ENCODE measurements around the gene MFAP3L.
A peak's percentile ranks its signal among the peaks of the same experiment; 100 is the strongest.

Gene MFAP3L

DNA sequence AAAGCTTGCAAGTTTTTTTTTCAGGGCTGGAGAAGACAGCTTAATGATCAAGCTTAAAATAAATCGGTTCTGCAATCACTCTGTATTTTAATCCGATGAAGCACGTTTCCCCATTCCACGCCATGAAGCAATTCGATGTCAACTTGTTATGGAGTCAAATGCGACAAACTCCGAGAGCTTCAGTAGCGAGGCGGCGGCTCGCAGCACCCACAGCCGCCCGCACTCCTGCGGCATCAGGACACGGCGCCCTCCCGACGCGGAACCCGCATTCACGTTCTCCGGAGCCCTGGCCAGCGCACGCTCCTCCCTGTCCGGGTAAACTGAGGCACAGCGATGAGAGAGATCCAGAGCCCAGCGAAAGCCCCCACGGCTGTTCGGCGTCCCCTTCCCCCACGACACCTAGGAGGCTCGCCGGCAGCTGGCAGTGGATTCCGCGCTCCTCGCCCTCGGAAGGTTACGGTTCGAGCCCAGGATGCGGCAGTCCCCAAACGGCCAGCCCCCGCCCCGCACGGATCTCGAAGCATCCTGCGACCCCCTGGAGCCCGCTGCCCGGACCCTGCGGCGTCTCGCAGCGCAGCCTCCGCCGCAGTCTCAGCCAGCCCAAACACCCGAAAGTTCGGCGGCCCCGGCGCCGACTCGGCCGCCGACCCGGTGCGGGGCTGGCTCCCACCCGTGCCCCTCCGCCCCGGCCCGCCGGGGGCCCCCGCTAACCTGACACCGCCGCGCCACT lies 507 bp downstream of the MFAP3L start:
- H3K27ac ChIP-seq, result peak overlapping the region in 16 of 21 experiments; percentile 45 to 92 (median 78)
- H3K4me3 ChIP-seq, result peak overlapping the region; percentile 38 to 90 (median 84)

GRCh38 chr4:170022211-170022610 lies 4.0 kb downstream of the MFAP3L start:
- Histone ChIP-seq H3K4me3 (no peak overlapping the region), H3K27ac (no peak overlapping the region)

GRCh38 chr4:170017252-170017651 lies 8.9 kb downstream of the MFAP3L start:
- Histone ChIP-seq H3K27ac (no peak overlapping the region), H3K4me3 (no peak overlapping the region)

DNA sequence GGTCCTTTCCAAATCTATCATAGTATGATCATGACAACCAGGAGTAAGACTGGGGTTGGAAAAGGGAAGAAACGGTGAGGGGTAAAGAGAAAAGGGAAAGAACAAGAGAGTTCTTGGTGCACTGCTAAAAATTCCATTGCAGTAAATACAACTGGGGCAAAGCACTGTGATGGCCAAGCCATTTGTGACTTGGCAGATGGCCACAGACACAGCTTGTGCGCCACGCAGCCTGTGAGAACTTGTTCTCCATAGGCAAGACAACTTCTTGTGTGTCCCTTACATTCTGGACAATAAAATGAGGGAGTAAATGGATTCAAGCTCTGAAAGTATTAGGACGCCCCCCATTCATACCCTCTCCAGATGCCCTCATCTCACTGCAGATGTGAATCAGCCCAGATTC lies 10.9 kb downstream of the MFAP3L start:
- no peak overlapping the region for H3K27ac ChIP-seq
- H3K4me3 ChIP-seq, result no peak overlapping the region

DNA sequence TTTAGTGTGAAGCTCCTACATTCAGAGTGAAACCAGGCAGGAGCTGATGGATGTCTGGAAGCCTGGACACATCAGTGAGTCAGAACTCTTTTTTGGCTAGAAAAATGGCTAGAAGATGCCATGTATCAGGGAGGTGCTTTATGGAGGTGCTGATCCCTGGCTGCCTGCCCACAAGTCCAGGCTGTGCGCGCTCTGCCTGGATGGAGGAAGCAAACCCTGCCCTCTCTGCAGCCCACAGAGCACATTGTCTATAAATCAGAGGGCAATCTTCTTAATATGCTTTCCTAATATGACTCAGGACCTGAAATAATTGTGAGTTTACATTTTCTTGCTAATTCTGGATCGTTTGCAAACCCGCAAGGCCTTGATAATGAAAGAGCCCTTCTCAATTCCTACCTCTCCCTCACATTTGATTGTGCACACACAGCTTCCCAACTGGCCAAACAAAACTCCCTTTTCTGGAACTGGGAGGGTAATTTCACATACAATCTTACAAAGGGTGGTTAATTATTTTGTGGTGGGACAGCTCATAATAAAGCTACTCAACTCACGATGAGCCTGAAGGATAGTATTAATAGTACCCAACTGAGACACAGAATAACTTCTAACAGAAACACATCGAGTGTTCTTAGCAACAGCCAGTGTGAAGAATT lies 11.7 kb downstream of the MFAP3L start:
- H3K4me3 ChIP-seq, result no peak overlapping the region
- H3K27ac ChIP-seq, result no peak overlapping the region

- Histone ChIP-seq H3K4me3 (no peak overlapping the region), H3K27ac (no peak overlapping the region)
Observed at GRCh38 chr4:170012629-170012958, 13.6 kb downstream of the MFAP3L start.

- Histone ChIP-seq H3K4me3 (no peak overlapping the region), H3K27ac (no peak overlapping the region)
Observed at GRCh38 chr4:170011921-170012628, 14.1 kb downstream of the MFAP3L start.

DNA sequence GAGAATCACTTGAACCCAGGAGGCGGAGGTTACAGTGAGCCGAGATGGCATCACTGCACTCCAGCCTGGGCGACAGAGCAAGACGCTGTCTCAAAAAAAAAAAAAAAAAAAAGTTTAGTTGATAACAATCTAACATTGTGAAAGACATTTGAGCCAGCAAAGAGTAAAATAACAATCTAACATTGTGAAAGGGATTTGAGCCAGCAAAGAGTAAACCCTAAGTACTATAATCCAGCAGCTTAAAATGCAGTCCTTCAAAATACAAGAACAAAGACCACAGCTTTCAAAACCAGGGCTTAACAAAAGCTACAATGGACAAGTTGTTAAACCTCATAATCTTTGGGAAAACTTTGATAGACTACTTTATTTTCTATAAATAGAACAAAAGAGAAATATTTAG lies 16.9 kb downstream of the MFAP3L start:
- no peak overlapping the region for H3K4me3 ChIP-seq

DNA sequence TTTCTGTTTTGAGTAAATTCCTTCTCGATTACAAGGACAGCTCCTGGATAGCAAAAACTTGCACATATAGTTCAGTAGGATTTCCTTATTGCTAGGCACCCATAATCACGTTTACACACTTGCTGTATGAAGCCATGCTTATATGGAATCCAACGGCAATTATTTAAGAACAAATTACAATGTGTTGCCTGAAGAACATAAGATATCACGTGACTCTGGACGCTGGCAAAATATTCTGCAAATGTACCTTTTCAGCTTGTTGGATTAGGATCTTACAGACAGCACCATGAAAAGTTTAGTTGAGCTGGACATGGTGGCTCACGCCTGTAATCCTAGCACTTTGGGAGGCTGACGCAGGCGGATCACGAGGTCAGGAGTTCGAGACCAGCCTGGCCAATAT lies 17.4 kb downstream of the MFAP3L start:
- Histone ChIP-seq H3K4me3 (no peak overlapping the region), H3K27ac (no peak overlapping the region)

More for the DNA sequence above, 16.9 kb downstream of the MFAP3L start:
- H3K27ac ChIP-seq, result peak overlapping the region in 1 of 21 experiments; percentile 39

DNA sequence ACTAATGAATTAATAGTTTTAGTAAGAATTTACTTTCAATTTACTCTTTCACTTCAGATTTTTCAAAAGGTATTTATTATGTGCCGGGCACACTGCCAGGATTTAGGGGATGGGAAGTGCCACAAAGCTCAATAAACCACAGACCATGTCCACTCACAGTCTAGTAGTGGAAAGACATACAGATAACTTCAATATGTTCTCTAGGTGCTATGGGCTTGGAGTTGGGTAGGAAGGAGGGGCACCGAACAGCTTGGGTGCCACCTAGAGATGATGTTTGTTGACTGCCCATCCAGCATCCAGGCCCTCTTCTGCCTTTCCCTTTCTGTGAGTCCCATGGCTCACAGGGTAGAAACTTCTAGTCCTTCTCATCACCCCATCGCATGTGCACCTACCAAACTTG lies 17.8 kb downstream of the MFAP3L start:
- H3K27ac ChIP-seq, result no peak overlapping the region
- no peak overlapping the region for H3K4me3 ChIP-seq

GRCh38 chr4:170007113-170007512 lies 19.1 kb downstream of the MFAP3L start:
- H3K4me3 ChIP-seq, result no peak overlapping the region
- no peak overlapping the region for H3K27ac ChIP-seq

DNA sequence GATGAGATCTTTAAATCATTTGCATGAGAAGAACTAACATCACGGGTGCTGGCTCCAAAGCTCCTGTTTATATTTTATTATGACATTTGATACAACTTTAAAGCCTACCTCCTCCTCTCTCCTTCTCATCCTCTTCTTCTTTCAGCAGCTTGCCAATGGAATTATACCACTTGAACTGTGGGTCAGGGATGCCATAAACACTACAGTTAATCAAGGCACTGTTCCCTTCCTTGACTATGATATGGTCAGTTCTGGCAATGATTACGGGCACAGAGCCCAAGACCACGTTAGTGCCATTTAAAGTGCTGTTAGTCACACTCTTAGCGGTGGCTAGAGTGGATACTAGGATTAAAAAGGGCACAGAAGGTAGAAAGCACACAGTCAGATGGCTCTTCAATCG lies 20.7 kb downstream of the MFAP3L start:
- peak overlapping the region in 1 of 21 experiments; percentile 10 for H3K27ac ChIP-seq
- H3K4me3 ChIP-seq, result no peak overlapping the region

GRCh38 chr4:170004651-170005295 lies 21.4 kb downstream of the MFAP3L start:
- Histone ChIP-seq H3K27ac (no peak overlapping the region), H3K4me3 (no peak overlapping the region)

DNA sequence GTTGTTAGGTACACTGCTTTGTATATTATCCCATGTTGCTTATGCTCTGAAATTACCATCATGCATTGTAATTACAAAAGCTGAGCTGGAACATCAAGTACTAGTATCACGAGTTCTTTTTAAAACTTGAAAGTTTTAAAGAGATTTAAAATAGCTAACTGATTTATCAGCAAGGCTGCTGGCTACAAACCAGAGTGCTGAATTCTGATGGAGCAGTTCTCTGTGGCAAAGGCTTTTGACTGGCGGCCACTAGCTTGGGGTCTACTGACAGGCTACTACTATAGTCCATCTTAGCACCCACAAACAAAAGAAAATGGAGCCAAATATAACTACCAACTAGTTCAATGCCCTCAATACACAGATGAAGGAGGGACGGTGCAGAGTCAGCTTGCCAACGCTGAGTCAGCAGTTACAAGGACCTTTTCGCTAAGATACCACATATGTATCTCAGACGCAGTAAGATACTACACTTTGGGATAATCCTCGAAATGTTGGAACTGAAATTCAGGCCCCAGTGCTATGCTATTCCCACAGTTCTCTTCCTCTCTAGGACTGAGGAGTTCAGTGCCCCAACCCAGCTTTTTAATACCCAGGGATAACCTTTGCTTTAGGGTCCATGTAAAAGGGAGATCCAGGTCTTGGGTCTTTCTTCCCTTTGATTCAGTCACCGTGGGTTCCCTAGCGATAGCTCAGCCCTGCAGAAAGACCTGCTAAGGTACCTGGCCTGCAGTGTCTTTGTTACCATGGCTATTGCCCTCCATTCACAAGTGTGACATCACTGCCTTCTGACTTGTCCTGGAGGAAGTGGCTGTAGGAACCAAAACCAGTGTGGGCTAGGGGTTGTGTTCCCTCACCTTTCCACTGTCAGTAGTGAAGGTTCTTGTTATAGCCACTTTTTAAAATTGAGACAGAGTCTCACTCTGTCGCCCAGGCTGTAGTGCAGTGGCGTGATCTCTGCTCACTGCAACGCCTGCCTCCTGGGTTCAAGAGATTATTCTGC lies 22.8 kb downstream of the MFAP3L start:
- H3K27ac ChIP-seq, result no peak overlapping the region

GRCh38 chr4:170001745-170002267 lies 24.4 kb downstream of the MFAP3L start:
- Histone ChIP-seq H3K27ac (no peak overlapping the region), H3K4me3 (no peak overlapping the region)

More for the DNA sequence above, 22.8 kb downstream of the MFAP3L start:
- no peak overlapping the region for H3K4me3 ChIP-seq

DNA sequence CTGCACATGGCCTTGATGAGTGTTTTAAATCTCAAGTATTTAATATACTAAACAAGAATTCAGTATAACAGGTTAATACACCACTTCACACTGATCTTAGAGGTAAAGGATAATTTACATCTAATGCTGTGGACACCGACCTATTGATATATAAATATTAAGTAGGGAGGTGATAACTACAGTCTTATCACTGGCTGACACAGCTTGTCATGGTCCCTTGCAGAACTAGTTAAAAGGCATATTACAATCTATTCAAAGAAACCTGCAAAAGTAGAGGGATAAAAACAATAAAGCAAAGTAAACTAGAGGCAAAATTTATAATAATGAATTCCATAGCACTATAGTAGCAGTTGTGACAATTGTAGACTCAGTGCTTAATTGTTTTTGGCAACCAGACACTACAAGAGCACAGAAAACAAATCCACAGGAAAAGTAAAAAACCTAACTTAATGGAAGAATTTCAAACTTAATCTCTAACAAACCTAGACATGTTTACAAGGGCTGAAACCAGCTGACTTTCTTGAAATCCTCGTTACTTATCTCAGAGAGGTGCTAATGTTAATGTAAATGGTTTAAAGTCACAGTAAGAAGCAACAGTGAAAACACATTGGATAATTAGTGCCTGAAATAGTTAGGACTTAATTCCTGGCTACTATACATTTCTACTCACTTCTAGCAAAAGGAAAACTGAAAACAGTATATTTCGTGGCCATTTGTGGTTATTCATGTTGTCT lies 25.0 kb downstream of the MFAP3L start:
- Histone ChIP-seq H3K27ac (no peak overlapping the region), H3K4me3 (no peak overlapping the region)

- H3K4me3 ChIP-seq, result no peak overlapping the region
- no peak overlapping the region for H3K27ac ChIP-seq
Observed at GRCh38 chr4:169999923-170000322, 26.3 kb downstream of the MFAP3L start.

DNA sequence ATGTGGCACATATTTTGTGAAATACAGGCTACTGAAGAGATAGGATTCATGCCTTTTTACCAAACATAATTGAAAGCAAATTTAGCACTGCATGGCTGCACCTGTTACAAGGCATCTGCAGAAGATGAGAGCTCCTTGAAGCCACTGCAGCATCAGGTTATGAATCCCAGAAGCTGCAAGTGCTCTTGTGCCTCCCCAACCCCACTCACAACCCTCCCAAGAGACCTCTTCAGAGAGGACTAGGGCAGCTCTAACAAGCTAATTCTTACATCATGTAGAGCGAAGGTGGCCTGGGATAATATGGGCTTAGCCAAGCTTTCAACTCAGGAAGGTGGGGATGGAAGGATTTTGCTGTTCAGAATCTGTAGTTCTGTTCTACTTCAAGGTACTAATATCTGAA lies 27.2 kb downstream of the MFAP3L start:
- H3K27ac ChIP-seq, result no peak overlapping the region
- no peak overlapping the region for H3K4me3 ChIP-seq
